ENCODE data around the gene EXOSC7. TPM values are rescaled to one million over a fixed set of nuclear protein-coding genes. Genes with fewer than 3 reads are reported as not detected.

The EXOSC7 gene
- polyA plus RNA-seq, 1 of the 3 experiments (the other 2 are of a cell fraction): 83.5 TPM

DNA sequence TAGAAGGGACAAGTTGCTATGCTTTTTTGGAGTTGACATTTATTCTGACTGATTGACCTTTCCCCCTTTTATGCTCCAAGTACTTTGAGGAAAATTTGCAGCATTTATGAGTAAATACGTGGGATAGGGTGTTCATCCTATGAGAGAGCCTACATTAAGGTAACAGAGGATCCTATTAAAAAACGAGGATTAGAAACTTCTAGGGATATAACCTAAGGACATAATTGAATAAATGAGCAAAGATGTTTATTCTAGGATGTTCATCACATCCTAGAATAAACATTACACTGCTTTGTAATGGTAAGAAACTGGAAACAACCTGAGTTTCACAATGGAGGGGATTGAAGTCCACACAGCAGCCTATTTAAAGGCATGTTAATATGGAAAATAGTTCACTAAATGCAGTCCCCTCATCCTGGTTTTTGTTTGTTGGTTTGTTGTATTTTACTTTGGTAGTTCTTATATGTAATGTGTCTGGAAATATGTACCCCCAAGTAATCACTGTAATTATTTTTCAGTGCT, 26.2 kb downstream of the EXOSC7 start (continued):
- TF ChIP-seq, protein P1, sequence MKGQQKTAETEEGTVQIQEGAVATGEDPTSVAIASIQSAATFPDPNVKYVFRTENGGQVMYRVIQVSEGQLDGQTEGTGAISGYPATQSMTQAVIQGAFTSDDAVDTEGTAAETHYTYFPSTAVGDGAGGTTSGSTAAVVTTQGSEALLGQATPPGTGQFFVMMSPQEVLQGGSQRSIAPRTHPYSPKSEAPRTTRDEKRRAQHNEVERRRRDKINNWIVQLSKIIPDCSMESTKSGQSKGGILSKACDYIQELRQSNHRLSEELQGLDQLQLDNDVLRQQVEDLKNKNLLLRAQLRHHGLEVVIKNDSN (IDR thresholded peaks at IDR 0.05; ENCODE audit: borderline replicate concordance, low read depth): no peak
- no peak for TF ChIP-seq GABPA (IDR thresholded peaks at IDR 0.05; ENCODE audit: low read depth)
- no peak for TF ChIP-seq SMC3 (IDR thresholded peaks at IDR 0.05; ENCODE audit: low read depth, low read length)
- TF ChIP-seq FOXM1 (IDR thresholded peaks at IDR 0.05; ENCODE audit: low read depth): no peak
- TF ChIP-seq TEAD4 (IDR thresholded peaks at IDR 0.05; ENCODE audit: borderline replicate concordance, insufficient read depth): no peak
- TF ChIP-seq ELF1 (IDR thresholded peaks at IDR 0.05): no peak
- TF ChIP-seq YY1 (IDR thresholded peaks at IDR 0.05; ENCODE audit: low read depth): no peak
- no peak for TF ChIP-seq GATA2 (CRISPR knock-in tag; IDR thresholded peaks at IDR 0.05)

DNA sequence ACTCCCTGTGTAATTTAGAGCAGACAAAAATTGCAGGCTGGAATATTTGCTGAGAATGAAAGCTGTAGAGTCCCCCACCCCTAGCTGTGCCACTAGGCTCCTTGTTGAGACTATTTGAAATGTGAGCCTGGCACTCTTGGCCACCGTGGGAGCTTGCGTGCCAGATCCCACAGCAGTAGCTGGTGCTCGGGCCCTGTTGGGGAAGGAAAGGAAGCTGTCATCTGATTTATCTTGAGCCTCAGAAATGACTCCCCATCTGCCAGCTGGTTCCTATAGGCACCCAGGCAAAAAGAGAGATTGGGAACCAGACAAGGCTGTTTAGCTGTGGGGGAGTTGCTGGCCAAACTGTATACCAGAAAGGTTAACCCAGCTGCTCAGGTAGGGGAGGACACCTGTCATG, 26.7 kb downstream of the EXOSC7 start:
- H3K9me3 ChIP-seq: no peaks in the 10 kb centered on the region
- peaks cover 45 to 63% of the 10 kb centered on the region in 2 experiments for H3K36me3 ChIP-seq (replicated peaks in 1 of 2; ENCODE audit: control insufficient read depth in 1 of 2, insufficient read depth in 2 of 2, low read length in 1 of 2)
- no peaks in the 10 kb centered on the region for H4K20me1 ChIP-seq (ENCODE audit: insufficient read depth)
- TF ChIP-seq ELF1 (IDR thresholded peaks at IDR 0.05) (no peak), EP300 (IDR thresholded peaks at IDR 0.05; ENCODE audit: borderline replicate concordance in 1 of 2, low read depth in 1 of 2, low read length in 1 of 2) (no peak), SMC3 (IDR thresholded peaks at IDR 0.05; ENCODE audit: low read depth, low read length) (no peak), CHD2 (IDR thresholded peaks at IDR 0.05; ENCODE audit: low read length, partially characterized antibody) (no peak), RCOR1 (IDR thresholded peaks at IDR 0.05; ENCODE audit: low read length) (no peak), SIN3A (IDR thresholded peaks at IDR 0.05; ENCODE audit: borderline replicate concordance, low read depth, low read length) (no peak), RFX5 (IDR thresholded peaks at IDR 0.05; ENCODE audit: low read length) (no peak), MEF2A (IDR thresholded peaks at IDR 0.05; ENCODE audit: borderline replicate concordance, low read depth) (no peak)
- TF ChIP-seq, protein P2, sequence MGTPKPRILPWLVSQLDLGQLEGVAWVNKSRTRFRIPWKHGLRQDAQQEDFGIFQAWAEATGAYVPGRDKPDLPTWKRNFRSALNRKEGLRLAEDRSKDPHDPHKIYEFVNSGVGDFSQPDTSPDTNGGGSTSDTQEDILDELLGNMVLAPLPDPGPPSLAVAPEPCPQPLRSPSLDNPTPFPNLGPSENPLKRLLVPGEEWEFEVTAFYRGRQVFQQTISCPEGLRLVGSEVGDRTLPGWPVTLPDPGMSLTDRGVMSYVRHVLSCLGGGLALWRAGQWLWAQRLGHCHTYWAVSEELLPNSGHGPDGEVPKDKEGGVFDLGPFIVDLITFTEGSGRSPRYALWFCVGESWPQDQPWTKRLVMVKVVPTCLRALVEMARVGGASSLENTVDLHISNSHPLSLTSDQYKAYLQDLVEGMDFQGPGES (IDR thresholded peaks at IDR 0.05; ENCODE audit: low read depth, low read length): no peak
- TF ChIP-seq, protein P3, sequence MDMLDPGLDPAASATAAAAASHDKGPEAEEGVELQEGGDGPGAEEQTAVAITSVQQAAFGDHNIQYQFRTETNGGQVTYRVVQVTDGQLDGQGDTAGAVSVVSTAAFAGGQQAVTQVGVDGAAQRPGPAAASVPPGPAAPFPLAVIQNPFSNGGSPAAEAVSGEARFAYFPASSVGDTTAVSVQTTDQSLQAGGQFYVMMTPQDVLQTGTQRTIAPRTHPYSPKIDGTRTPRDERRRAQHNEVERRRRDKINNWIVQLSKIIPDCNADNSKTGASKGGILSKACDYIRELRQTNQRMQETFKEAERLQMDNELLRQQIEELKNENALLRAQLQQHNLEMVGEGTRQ (IDR thresholded peaks at IDR 0.05; ENCODE audit: borderline replicate concordance, low read depth, low read length): no peak
- no peaks in the 10 kb centered on the region for H3K9me2 ChIP-seq
- no peak overlapping the region for H3K27ac ChIP-seq (ENCODE audit: low read depth in 2 of 2, low read length in 1 of 2)
- no peaks in the 10 kb centered on the region for H3K27me3 ChIP-seq (ENCODE audit: insufficient read depth)
- 100% methylated on average over 3 of the region's 3 CpGs for WGBS (ENCODE audit: low lambda C conversion rate)
- POLR2A ChIA-PET: no interaction called here
- peaks cover 0 to 2% of the 10 kb centered on the region in 2 experiments; a peak in 1 of 4 replicates for H3K4me1 ChIP-seq (ENCODE audit: control insufficient read depth in 1 of 2, insufficient read depth in 2 of 2, low read depth in 1 of 2, low read length in 1 of 2)
- no peak for DNase-seq
- H3K4me3 ChIP-seq (ENCODE audit: low read depth in 2 of 2, low read length in 1 of 2): no peak overlapping the region
- H3F3A ChIP-seq (replicated peaks; ENCODE audit: insufficient read depth): no peaks in the 10 kb centered on the region
- H3K79me2 ChIP-seq (ENCODE audit: insufficient read depth): no peaks in the 10 kb centered on the region
- no peak overlapping the region for H2AFZ ChIP-seq (ENCODE audit: low read depth)
- H3K9ac ChIP-seq: no peak overlapping the region
- CTCF ChIA-PET: interaction anchor here (1.4 kb wide), 1 partner anchor 18 kb away, joined by 3 read pairs; no protein-coding TSS in a partner anchor
- no peak overlapping the region for H3K4me2 ChIP-seq
